GM15510 (cell line): ENCODE measurements around the gene PDZRN3.

Source experiments
- POLR2A ChIP-seq: IDR thresholded peaks from 3 replicates; pipeline ENCODE4 v1.6.1; 2011; ENCODE audit warnings: borderline replicate concordance; ENCODE audit not compliant: insufficient read length; ENCODE audit errors: extremely low read depth

The PDZRN3 gene

GRCh38 chr3:73485877-73486330 is 138.8 kb downstream of the PDZRN3 start:
- TF ChIP-seq POLR2A: no peak

- TF ChIP-seq POLR2A: no peak
These were observed 140.0 kb downstream of the PDZRN3 start for GRCh38 chr3:73484656-73485248.

GRCh38 chr3:73481888-73482287 is 142.9 kb downstream of the PDZRN3 start:
- no peak for TF ChIP-seq POLR2A

GRCh38 chr3:73480187-73480672 is 144.5 kb downstream of the PDZRN3 start:
- TF ChIP-seq POLR2A: no peak

- TF ChIP-seq POLR2A: no peak
These were observed 145.4 kb downstream of the PDZRN3 start for GRCh38 chr3:73479325-73479724.

GRCh38 chr3:73478858-73479257 is 145.9 kb downstream of the PDZRN3 start:
- no peak for TF ChIP-seq POLR2A

- no peak for TF ChIP-seq POLR2A
These were observed 149.0 kb downstream of the PDZRN3 start for GRCh38 chr3:73475717-73476116.

GRCh38 chr3:73475175-73475574 is 149.6 kb downstream of the PDZRN3 start:
- TF ChIP-seq POLR2A: no peak

- TF ChIP-seq POLR2A: no peak
These were observed 150.1 kb downstream of the PDZRN3 start for GRCh38 chr3:73474619-73475018.

GRCh38 chr3:73473898-73474416 is 150.8 kb downstream of the PDZRN3 start:
- TF ChIP-seq POLR2A: no peak

- TF ChIP-seq POLR2A: no peak
These were observed 151.4 kb downstream of the PDZRN3 start for GRCh38 chr3:73473181-73473897.

GRCh38 chr3:73471986-73472787 is 152.6 kb downstream of the PDZRN3 start:
- no peak for TF ChIP-seq POLR2A

- no peak for TF ChIP-seq POLR2A
These were observed 153.9 kb downstream of the PDZRN3 start for GRCh38 chr3:73470860-73471259.

- no peak for TF ChIP-seq POLR2A
These were observed 155.4 kb downstream of the PDZRN3 start for GRCh38 chr3:73469331-73469730.

GRCh38 chr3:73467211-73467610 is 157.5 kb downstream of the PDZRN3 start:
- TF ChIP-seq POLR2A: no peak

GRCh38 chr3:73465926-73466325 is 158.8 kb downstream of the PDZRN3 start:
- no peak for TF ChIP-seq POLR2A

- no peak for TF ChIP-seq POLR2A
These were observed 163.2 kb downstream of the PDZRN3 start for GRCh38 chr3:73461547-73461946.
